PC-3 (cell line): ENCODE results near the gene IQCC.

ENCODE experiments used
- CTCF ChIP-seq: fragments of 300-600 bp; sonication (generic); conservative IDR thresholded peaks from 2 replicates; pipeline ENCODE4 v1.5.1; 2017; ENCODE audit warnings: antibody characterized with exemption, low read depth, mild to moderate bottlenecking, low read length
- EZH2 ChIP-seq: fragments of 300-600 bp; sonication (generic); IDR thresholded peaks from one replicate; pipeline ENCODE4 v1.6.1; 2017; ENCODE audit warnings: antibody characterized with exemption, mild to moderate bottlenecking, low read length; ENCODE audit not compliant: unreplicated experiment
- EZH2phosphoT487 ChIP-seq: fragments of 300-600 bp; sonication (generic); IDR thresholded peaks from 2 replicates; pipeline ENCODE4 v1.6.1; 2018; ENCODE audit warnings: mild to moderate bottlenecking, antibody characterized with exemption, low read length, borderline replicate concordance

GRCh38 chr1:32208891-32209328 is 3.4 kb downstream of the IQCC start, which contains the start of gene DCDC2B:
- no peak for TF ChIP-seq CTCF
- no peak for TF ChIP-seq EZH2
- TF ChIP-seq EZH2phosphoT487 = no peak
